Mucosa of stomach (tissue), 1 donor: ENCODE data around the gene KLHDC3.

Experiments
- H3K27me3 ChIP-seq: one replicate; pipeline ENCODE4 v1.7.0; 2013; ENCODE audit warnings: mild to moderate bottlenecking, low read length; ENCODE audit not compliant: control insufficient read depth, insufficient read depth
- H3K36me3 ChIP-seq: one replicate; pipeline ENCODE4 v1.7.0; 2013; ENCODE audit warnings: low read length; ENCODE audit not compliant: control insufficient read depth, insufficient read depth
- H3K4me1 ChIP-seq: one replicate; pipeline ENCODE4 v1.7.0; 2013; ENCODE audit warnings: mild to moderate bottlenecking, low read length; ENCODE audit not compliant: control insufficient read depth, insufficient read depth
- H3K4me3 ChIP-seq: one replicate; pipeline ENCODE4 v1.7.0; 2013; ENCODE audit warnings: low read length
- H3K9ac ChIP-seq: one replicate; pipeline ENCODE4 v1.7.0; 2013; ENCODE audit warnings: mild to moderate bottlenecking, low read length, moderate library complexity
- H3K9me3 ChIP-seq: one replicate; pipeline ENCODE4 v1.7.0; 2013; ENCODE audit warnings: mild to moderate bottlenecking, low read length, moderate library complexity; ENCODE audit not compliant: control insufficient read depth
- donor health status: Pancreatic carcinoma.

KLHDC3 gene

DNA sequence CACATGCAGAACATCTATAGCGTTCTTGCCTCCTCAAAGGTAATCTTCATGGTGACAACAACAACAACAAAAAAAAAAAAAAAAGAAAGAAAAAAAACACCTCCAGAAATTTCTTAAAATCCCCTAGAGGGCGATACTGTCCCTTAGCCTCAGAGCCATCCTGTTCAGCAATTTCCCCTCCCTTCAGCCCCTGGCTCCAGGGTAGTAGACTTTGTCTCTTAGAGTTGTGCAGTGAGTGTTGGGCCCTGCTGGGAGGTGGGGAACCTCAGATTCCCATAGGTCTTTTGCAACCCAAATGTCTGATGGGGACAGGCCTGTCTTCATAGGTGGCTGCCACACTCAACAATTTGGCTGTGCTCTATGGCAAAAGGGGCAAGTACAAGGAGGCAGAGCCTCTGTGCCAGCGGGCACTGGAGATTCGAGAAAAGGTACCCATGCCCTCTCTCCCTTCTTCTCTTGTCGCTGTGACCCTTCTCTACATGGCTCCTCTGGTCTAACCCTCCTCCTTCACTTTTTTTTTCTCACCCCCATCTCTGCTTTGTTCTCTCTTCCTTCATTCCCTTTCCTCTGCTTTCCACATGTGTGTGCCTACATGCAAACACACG lies 56.1 kb downstream of the KLHDC3 start:
- Histone ChIP-seq H3K4me3 (no peak overlapping the region), H3K9ac (no peak overlapping the region), H3K9me3 (no peaks in the 10 kb centered on the region), H3K27me3 (no peaks in the 10 kb centered on the region), H3K4me1 (no peaks in the 10 kb centered on the region), H3K36me3 (peaks cover 43% of the 10 kb centered on the region)
